NCI-H82 (cell line): ENCODE data around the gene SLC8A3.

ENCODE experiments used
- DNase-seq: peaks from one replicate; lab custom pipeline; 2025; lab: John Stamatoyannopoulos, UW

The SLC8A3 gene

DNA sequence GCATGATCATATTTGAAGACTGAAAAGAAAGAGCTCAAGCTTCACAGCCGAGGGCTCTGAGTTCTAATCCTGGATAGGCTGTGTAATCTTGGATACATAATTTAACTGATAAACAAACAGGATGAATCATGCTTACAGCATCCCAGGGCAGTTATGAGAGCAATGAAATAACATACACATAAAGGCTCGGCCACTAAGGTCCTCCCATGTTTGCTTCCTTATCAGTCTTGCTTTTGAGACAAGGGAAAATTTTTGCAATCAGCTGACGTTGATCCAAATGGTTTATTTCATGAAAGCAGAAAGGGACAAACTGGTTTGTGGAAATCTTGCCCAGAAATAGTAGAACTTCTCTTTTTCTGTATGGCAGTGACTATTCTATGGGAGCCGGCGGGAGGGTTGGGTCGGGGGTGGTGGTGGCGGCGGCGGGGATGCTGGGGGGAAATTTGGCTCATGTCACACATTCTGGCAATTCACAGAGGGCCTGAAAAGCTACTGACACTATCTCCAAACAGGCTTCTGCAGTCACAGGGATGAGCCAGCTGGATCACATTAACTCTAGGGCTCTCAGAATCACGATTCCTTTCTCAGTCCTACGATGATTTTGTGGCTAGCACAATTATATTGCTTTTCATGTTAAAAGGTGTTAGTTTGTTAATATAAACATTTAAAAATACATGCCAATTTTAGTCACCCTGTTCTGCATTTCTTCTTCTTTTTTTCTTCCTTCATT lies 124.5 kb downstream of the SLC8A3 start:
- DNase-seq: no peak

DNA sequence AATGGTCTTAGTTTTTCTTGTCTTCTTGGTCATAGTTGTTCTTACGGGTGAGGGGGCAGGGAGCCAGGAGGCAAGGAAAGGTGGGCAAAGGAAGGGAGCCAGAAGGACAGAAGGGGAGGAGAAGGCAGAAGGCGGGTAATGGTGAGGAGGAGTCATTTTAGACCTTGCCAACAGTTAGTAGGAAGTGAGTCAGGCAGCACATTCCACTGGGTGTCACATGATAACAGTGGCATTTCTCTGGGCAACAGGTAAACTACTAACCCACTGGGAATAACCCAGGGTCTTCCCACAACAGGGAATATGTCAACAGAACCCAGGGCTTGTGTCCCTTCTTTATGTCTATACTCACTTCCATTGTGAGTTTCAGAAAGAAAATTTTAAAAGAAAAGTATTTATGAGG lies 127.6 kb downstream of the SLC8A3 start:
- no peak for DNase-seq

DNA sequence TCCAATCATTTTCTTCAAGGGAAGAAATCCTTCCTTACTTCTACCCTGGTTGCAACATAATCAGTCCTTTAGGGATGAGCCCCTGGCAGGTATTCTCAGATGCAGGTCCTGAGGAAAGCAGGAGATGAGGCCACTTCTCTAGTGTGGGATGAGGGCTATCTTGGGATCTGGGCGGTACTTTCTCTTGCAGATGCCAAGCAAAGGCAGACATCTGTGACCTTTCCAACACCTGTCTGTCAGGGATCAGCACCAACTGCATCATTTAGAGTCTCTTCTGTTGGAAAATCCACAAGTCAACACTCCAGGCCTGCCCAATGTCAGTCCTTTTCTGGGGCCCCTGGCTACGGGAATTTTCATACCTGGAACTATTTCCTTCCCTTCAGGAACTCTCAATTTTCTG lies 129.2 kb downstream of the SLC8A3 start:
- DNase-seq: no peak

DNA sequence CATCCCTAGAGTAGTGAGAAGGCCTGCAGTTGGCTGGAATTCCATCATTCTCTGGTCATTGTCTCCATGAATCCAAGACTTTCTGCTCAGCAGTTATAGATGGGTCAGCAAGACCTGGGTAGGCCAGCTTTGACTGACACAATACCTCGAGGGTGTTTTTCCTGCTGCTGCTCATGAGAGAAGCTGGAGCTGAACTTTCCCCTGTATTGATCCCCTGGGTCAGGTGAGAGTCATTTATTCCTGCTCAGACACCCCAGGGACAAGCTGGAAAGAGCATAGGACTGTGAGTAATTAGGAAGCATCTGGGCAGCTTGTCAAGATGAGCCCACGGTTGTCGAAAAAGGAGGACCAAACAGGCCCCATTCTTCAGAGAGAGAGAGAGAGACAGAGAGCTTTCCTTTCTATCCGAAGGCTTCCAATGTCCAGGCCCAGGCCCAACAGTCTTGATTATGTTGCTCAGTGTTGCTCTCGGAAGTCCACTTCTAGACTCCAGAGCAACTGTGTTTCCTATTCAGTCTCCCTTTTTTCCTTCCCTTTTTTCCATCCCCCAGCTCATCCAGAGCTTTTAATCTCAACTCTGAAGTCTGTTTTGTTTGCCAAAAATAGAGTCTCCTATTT lies 131.1 kb downstream of the SLC8A3 start:
- no peak for DNase-seq

DNA sequence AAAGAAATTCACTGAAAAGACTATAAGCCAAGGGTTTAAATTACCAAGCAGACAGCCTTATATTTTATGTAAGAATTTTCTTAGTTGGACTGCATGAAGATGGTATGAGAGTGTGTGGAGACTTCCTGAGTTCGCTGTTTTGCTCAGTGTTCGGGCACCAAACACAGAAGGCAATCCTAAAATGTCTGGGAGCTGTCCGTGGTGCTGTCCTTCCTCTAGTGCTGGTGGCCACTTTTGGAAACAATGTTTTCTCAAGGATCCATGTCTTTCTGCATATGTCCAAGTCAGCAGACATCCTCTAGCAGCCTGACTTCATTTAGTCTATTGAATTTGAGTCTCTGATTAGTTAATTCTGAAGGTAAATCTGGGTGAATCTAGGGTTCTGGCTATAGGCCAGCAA lies 135.8 kb downstream of the SLC8A3 start:
- no peak for DNase-seq

DNA sequence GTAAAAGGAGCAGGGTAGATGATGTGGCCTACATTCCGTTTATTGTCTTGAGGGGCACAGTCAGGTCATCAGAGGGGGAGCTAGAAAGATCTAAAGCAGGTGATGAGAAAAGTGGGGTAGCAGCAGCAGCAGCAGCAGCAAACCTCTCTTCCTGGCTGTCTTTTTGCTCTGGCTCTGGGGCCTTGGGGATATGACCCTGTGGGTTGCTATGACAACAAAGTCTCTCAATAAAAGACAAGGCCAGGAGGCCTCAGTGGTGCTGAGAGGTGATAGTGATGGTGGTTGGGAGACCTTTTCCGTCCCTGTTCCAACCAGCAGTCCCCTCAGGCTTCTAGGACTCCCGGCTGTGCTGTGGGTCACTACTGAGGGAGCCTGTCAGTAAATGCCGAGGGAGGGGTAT lies 138.6 kb downstream of the SLC8A3 start:
- DNase-seq: no peak

DNA sequence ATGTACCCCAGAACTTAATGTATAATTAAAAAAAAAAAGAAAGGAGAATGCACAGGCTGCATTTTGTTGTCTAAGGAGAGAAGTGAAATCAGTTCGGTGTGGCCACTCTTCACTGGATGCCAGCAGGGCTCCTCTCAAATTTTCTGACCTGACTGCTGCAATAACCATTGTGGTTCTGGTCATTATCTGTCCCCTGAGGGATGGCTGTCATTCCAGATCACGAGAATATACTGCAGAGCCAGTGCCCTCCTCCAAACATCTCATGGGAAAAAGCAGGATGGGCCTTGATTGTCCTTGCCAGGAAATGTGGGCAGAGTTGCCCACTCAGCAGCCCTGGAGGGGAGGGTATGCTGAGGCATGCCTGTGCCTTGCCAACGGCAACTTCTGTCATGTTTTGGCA lies 139.1 kb downstream of the SLC8A3 start:
- DNase-seq: no peak

DNA sequence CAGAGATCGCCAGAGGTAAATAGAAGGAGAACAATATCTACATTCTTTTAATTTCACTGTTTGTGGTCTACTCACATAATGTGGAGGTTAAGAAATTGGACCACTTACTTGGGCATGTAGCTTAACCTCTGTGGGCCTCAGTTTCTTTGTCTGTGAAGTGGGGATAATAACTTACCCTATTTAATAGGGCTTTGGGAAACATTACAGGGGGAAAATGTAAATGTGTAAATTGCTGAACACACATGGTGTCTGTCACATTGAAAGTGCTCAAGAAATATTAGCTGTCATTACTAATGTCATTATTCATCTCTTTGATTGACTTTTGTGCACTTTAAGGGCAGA lies 140.5 kb downstream of the SLC8A3 start:
- no peak for DNase-seq

DNA sequence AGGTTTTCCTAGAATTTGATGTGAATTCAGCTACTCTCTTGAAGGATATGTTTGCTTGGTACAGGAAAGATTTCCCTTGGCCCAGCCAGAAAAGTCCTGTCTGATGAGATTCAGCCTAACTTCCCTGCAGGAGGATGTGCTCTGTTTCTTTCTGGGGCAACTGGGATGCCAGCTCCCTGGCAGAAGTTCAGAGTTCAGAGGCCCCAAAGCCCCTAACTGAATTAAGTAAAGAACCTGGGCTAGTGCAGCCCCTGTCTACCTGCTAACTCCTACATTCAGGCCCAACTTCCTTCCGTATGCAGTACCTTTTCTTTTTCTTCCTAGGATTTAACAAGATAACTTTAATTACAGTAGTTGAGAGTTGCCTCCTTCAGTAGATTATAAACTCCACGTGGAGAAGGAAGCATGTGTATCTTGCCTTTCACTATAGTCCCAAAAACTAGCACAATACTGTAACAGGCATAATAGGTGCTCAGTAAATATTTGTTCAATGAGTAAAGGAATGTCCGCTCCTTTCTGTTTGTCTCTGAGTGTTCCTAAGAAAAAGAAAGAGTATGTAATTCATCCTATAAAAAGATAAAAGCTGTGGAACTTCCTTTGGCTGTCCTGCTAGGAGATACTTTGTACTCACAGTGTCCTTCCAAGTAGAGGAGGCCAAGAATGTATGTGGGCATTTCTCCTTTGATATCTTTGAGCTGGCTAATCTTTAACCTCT lies 141.0 kb downstream of the SLC8A3 start:
- no peak for DNase-seq

DNA sequence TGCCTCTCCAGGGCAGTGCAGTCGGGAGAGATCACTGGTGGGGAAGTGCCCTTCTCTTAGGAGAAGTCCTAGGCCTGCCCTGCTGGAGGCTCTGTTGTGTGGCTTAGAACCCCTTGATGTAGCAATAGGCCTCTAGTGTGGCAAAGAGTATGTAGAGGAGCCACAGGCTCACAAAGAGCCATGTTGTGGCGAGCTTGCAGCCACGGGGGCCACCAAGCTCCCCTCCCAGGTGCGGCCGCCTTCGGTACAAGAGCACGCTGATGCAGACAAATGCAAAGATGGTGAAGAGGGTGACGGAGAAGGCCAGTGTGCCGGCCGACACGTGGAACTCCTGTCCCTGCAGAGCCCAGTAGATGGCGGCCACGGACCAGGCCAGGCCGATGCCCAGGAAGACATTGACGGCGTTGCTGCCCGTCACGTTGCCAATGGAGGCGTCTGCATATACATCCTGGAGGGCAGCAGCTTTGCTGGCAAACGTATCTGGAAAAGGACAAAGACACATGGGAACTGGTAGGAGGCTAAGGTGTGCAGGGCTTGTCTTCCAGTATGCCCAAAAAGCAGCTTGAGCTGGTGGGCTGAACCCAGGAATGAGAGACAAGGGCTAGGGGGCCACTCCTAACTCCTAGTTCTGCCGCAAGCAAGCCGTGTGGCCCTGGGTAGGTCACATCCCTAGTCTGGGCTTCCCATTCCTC lies 142.8 kb downstream of the SLC8A3 start:
- peak; percentile 66 for DNase-seq

DNA sequence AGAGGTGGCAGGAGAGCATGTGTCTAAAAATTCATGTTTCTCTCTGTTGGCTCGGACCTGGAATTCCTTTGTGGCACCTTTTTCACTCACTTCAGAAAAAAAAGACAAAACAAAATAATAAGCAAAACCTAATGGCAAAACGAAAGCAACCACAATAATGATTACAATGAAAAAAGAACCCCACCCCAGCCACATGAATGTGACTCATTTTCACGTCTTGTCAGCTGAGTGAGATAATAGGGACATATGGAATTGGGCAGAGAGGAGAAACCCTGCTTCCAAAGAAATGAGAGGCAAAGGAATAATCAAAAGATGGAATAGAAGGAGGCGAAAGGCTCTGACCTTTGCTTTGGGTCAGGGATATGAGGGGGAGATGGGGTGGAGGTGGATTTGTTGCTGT lies 143.4 kb downstream of the SLC8A3 start:
- no peak for DNase-seq

DNA sequence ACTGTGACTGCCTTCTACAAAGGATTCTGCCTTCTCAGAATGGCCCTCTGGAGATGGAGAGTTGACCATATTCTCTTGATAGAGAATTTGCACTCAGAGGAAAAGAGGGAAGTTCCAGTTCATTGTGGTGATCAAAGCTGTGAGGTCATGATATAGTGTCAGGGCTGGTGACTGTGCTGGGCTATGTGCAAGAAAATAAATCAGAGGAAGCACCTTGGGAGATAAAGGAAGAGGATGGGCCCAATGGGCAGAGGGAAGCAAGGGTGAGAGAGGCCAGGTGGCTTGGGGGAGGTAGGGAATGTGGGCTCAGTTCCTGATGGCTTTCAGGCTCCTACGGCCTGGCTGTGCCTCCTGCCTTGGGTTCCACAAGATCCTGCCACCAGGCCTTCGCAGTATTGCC lies 145.8 kb downstream of the SLC8A3 start:
- DNase-seq: no peak

DNA sequence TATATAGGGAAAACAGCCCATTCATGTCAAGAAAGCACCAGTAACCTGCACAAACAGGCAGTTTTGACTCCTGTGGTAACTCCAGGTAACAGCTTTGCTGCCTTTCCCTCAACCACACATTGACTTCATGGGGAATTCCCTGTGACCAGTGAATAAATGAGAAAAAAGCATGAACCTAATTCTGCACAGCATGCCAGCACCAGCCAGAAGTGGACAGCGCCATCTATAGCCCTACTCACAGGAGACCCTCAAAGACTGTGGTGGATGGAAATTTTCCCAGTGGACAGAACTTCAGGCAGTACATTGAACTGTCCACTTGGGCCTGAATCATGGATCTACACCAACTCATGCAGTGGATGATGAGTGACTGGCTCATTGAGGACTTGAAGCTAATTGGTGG lies 152.1 kb downstream of the SLC8A3 start:
- peak; percentile 14 for DNase-seq

DNA sequence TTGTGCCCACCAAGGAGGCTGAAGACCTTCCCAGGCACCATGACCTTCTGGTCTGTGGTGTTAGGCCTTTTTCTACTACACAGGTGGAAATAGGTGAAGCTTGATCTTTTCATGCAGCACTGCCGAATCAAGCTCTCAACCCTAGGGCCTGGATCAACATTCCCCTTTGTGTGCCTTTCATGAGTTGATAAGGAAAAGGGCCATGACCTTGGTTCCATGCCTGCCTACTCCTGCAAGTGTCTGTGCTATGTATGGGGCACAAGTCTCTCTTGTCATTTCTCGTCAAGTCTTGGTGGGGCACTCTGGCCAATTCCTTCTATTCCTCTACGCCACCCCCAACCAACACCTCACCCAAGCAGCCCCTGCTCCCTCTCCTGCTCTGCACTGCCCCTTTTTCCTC lies 154.5 kb downstream of the SLC8A3 start:
- no peak for DNase-seq

DNA sequence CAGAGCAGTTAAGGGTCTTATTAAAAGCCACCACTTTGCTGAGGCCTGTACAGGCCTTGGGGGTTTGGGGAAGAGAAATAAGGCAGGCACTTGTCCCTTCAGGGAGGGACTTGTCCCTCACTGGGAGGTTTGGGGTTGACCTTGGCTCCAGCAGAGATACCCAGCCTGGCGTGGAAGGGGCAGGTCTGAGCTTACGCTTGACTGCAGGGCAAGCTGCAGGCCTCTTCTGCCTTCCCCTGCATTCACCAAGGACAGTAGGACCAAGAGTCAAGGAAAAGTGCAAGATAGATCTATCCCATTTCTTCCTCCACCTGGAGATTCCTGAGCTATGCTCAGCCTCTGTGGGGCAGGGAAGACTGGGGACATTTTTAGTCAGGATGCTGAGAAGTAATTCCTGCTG lies 155.2 kb downstream of the SLC8A3 start:
- DNase-seq: no peak

DNA sequence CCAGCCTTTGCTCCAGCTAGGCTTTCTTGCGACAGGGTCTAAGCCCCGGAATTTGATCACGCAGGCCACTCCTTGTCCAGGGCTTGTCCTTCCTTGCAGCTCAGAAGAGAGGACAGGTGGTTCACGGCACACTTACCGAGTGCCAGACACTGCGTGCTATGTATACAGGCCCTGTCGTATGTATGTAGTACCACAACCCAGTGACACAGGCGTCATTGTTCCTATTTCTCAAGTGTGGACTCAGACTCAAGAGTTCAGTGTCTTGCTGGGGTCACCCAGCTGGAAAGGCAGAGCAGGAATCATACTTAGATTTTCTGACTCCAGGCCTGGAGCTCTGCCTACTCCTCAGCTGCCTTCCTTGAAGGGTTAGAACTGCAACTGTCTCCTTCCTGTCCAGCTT lies 155.6 kb downstream of the SLC8A3 start:
- no peak for DNase-seq

DNA sequence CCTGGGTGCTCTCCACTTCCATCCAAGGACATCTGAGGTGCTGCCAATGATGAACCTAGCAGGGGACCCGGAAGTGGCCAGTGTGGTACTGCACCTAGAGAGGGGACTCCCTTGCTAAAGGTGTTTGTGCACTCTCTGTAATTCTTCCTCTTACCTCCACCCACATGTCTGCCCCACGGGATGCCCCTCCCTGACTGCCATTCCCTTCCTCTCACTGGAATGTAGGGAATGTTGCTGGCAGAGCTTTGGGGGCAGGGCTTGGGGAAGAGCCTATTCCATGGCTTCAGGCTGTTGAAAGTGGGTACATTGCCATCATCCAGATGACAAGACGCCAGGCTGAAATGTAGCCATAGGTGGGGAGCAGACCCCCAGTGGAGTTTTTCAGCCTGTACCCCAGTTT lies 156.3 kb downstream of the SLC8A3 start:
- DNase-seq: no peak

DNA sequence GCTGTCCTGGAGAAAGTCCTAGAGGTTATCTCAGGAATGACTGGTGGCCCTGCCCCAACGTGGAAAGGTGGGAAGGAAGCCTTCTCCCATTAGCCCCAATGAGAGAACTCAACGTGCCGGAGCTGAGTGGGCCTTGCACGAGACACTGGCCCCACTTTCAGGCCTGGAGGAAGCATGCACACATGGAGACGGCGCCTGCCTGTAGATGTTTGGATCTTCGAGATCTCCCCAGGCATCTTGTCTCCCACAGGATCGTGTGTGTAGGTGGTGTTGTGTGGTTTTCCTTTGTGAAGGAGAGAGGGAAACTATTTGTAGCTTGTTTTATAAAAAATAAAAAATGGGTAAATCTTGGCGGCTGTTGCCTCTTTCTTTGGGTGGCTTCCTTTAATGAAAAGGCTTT lies 156.7 kb downstream of the SLC8A3 start:
- DNase-seq: no peak

DNA sequence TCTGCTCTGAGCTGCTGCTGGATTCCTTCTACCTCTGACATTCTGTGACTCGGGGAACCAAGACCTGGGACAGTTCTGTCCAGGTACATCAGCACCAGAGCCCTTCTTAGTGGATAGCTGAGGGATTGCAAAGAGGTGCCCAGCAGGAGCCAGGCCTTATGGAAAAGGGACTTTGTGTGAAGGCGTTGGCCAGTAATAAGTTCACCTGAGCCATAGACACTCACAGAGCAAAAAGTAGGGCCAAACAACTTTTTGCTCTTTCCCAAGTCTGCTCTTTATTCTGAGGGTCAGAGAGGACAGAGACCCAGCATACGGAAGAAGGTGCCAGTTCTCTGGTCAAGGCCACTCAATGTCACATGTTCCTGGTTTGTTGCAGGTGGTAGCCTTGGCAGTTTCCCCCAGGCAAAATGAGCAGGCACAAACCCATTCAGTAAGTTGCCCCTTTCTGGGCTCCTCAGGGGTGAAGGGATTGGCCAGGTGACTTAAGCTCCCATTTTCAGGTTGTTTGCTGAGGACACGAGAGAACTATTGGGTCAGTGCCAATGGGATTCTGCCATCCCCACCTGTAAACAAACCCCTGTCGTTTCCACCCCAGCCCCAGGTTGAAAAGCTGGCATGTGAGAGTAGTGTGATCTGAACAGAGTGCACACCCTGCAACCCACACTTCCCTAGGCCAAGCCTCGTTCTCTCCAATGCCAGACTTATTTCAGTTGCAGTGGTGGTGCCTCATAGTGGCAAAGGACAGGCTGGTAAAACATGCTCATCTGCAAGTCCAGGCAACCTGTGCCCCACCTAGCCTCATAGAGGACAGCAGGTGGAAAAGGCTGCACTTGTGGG lies 159.2 kb downstream of the SLC8A3 start:
- DNase-seq: no peak

DNA sequence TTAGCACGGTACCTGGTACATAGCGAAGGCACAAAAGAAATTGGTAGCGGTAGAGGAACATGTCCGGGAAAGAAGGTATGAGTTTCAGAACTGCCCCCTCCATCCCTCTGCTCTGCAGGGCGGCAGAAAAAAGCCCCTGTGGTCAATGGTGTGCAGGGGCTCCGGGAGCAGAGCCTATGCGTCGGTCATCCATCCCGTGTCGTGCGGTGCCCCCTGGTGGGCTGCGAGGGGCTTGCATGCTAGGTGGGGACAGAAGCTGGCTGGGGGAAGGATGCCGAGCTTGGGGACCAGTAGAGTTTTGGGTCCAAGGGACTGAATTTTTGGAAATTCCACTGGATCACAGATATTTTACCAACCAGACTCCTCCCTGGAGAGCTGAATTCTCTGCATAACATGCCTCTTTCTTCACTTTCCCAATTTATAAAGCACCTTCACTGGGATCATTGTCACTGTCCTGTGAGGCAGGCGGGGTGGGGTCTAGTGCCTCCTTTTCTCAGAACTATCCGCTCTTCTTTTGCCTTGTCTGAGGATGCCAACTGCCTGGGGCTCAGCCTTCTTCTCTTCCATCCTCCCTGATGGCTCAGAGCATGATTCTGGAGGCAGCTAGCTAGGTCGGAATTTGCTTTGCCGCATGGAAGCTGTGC lies 160.8 kb downstream of the SLC8A3 start:
- DNase-seq: peak; percentile 80

DNA sequence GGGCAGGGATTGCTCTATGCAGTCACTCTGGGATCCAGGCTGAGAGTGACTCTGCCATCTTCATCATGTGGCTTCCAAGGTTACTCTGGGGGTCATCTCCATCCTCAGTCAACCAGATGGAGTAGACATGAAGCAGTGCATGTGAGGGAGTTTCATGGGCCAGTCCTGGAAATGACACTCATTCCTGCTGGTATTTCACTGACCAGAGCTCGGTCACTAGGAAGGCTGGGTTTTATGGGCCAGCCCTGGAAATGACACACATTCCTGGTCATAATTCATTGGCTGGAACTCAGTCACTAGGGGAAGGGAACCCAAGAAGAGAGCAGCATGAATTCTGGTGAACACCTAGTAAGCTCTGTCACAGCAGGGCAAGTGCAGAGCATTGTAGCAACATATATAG lies 164.9 kb downstream of the SLC8A3 start:
- no peak for DNase-seq
